Gastroesophageal sphincter (tissue), 4 donors: ENCODE measurements around the gene PPP1R16B. TPM values are rescaled to one million over a fixed set of nuclear protein-coding genes. Genes with fewer than 3 reads are reported as not detected.
A peak's percentile ranks its signal among the peaks of the same experiment; 100 is the strongest.

Source experiments
- ATAC-seq: fragments of 150-250 bp; one replicate; pipeline ENCODE4 v1.9.1; 2016; ENCODE audit warnings: mild to moderate bottlenecking, moderate library complexity
- H3K27ac ChIP-seq, 4 donors: fragments of 200-600 bp; sonication (generic) in 3 of 4; 1 replicate in 3 of 4; 2 replicates in 1 of 4; pipeline ENCODE4 v1.5.1; 2016 to 2019
- H3K27me3 ChIP-seq: fragments of 200-600 bp; sonication (generic); one replicate; pipeline ENCODE4 v1.5.1; 2019
- H3K36me3 ChIP-seq, 2 donors: fragments of 200-600 bp; sonication (generic); one replicate each; pipeline ENCODE4 v1.5.1; 2019; ENCODE audit warnings: control low read depth in 1 of 2
- H3K4me1 ChIP-seq, 3 donors: fragments of 200-600 bp; sonication (generic); 1 replicate in 2 of 3; 2 replicates in 1 of 3; pipeline ENCODE4 v1.5.1; 2016 to 2019; ENCODE audit warnings: control low read depth in 2 of 3
- H3K4me3 ChIP-seq, 2 donors: fragments of 200-600 bp; sonication (generic); one replicate each; pipeline ENCODE4 v1.5.1; 2019; ENCODE audit warnings: mild to moderate bottlenecking in 1 of 2, moderate library complexity in 1 of 2
- H3K9me3 ChIP-seq, 3 donors: fragments of 200-600 bp; sonication (generic); one replicate each; pipeline ENCODE4 v1.5.1; 2017 to 2019; ENCODE audit warnings: control low read depth in 2 of 3
- CTCF ChIP-seq, 4 experiments: fragments of 200-600 bp in 2 of 4; fragments of 450-650 bp in 2 of 4; sonication (generic) in 1 of 4; IDR thresholded peaks; one replicate each; pipeline ENCODE4 v1.5.1; 2017 to 2019; ENCODE audit warnings: antibody characterized with exemption in 4 of 4, mild to moderate bottlenecking in 2 of 4, moderate library complexity in 2 of 4
- EP300 ChIP-seq: sonication (generic); formaldehyde crosslinking; IDR thresholded peaks from one replicate; pipeline ENCODE4 v1.6.1; 2017; ENCODE audit warnings: antibody characterized with exemption, mild to moderate bottlenecking
- POLR2A ChIP-seq, 2 donors: fragments of 450-650 bp; IDR thresholded peaks; one replicate each; pipeline ENCODE4 v1.6.1; 2017; ENCODE audit warnings: antibody characterized with exemption in 2 of 2, mild to moderate bottlenecking in 2 of 2, moderate library complexity in 1 of 2
- POLR2AphosphoS5 ChIP-seq: sonication (generic); formaldehyde crosslinking; IDR thresholded peaks from one replicate; pipeline ENCODE4 v1.6.1; 2017; ENCODE audit warnings: antibody characterized with exemption
- WGBS, 2 donors: methylation state at CpG; one replicate each; pipeline ENCODE4 v1.1.5; 2018; ENCODE audit warnings: low coverage in 1 of 2; 5-methylcytosine and 5-hydroxymethylcytosine counted together
- total RNA-seq, 4 donors: library from RNA; depleted of rRNA; stranded (reverse); fragments of >200 nt; gene quantifications; one replicate each; pipeline ENCODE4 v1.1.0, GENCODE V29; 2016

The PPP1R16B gene
- total RNA-seq, 4 donors from 2014 or later = 4.1 to 10.0 (median 5.5) TPM

GRCh38 chr20:38934530-38934929, 129.0 kb downstream of the PPP1R16B start:
- H3K36me3 ChIP-seq = peaks cover 0 to 12% of the 10 kb centered on the region in 2 donors
- H3K9me3 ChIP-seq = no peaks in the 10 kb centered on the region
- ATAC-seq = no peak
- peaks cover 0 to 47% (median 6%) of the 10 kb centered on the region in 3 donors for H3K4me1 ChIP-seq
- WGBS, 2 donors = 83 to 89% methylated on average over 5 of the region's 5 CpGs
- no peak overlapping the region for H3K4me3 ChIP-seq
- H3K27me3 ChIP-seq = no peaks in the 10 kb centered on the region
- TF ChIP-seq EP300 = no peak
- no peak overlapping the region for H3K27ac ChIP-seq

DNA sequence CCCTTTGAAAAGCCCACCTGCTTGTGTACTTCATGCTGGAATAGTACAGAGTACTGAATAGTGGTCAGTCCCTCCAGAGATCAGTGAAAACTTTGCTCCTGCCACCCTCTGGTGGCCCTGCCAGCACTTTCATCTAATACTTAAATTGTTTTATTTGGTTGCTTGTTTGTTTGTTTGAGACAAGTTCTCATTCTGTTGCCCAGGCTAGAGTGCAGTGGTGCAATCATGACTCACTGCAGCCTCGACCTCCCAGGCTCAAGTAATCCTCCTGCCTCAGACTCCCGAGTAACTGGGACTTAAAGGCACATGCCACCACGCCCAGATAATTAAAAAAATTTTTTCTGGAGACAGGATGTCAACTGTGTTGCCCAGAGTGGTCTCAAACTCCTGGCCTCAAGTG, 129.8 kb downstream of the PPP1R16B start:
- peaks cover 0 to 14% of the 10 kb centered on the region in 2 donors for H3K36me3 ChIP-seq
- WGBS, 2 donors = 40 to 57% methylated on average over 1 to 3 of the region's 3 CpGs

GRCh38 chr20:38935967-38936407, 130.5 kb downstream of the PPP1R16B start:
- Histone ChIP-seq H3K4me3 (no peak overlapping the region), H3K27me3 (no peaks in the 10 kb centered on the region), H3K27ac (peak overlapping the region in 2 of 4 donors; percentile 28 to 70), H3K36me3 (peaks cover 0 to 14% of the 10 kb centered on the region in 2 donors), H3K9me3 (no peaks in the 10 kb centered on the region), H3K4me1 (peaks cover 0 to 32% (median under 1%) of the 10 kb centered on the region in 3 donors)
- no peak for ATAC-seq
- TF ChIP-seq POLR2A (IDR thresholded peaks at IDR 0.05) = no peak
- TF ChIP-seq POLR2AphosphoS5 = no peak
- no peak for TF ChIP-seq CTCF (IDR thresholded peaks at IDR 0.05)
- no peak for TF ChIP-seq EP300
- 50 to 77% methylated on average over 4 to 5 of the region's 5 CpGs for WGBS, 2 donors

More for the DNA sequence above, 129.8 kb downstream of the PPP1R16B start:
- Histone ChIP-seq H3K9me3 (no peaks in the 10 kb centered on the region), H3K4me3 (no peak overlapping the region), H3K27ac (peak overlapping the region in 2 of 4 donors; percentile 28 to 70), H3K27me3 (no peaks in the 10 kb centered on the region), H3K4me1 (peaks cover 0 to 39% (median 6%) of the 10 kb centered on the region in 3 donors)
- no peak for TF ChIP-seq POLR2AphosphoS5
- TF ChIP-seq POLR2A (IDR thresholded peaks at IDR 0.05) = no peak
- no peak for TF ChIP-seq EP300
- no peak for TF ChIP-seq CTCF (IDR thresholded peaks at IDR 0.05)
- ATAC-seq = no peak

- peak overlapping the region in 2 of 4 donors; percentile 28 to 70 for H3K27ac ChIP-seq
- H3K27me3 ChIP-seq = no peaks in the 10 kb centered on the region
- H3K9me3 ChIP-seq = no peaks in the 10 kb centered on the region
- no peak overlapping the region for H3K4me3 ChIP-seq
- H3K4me1 ChIP-seq = peaks cover 0 to 22% (median 0%) of the 10 kb centered on the region in 3 donors
- WGBS, 2 donors = 84 to 87% methylated on average over 3 of the region's 5 CpGs
- peaks cover 0 to 20% of the 10 kb centered on the region in 2 donors for H3K36me3 ChIP-seq
- no peak for TF ChIP-seq EP300
- no peak for TF ChIP-seq CTCF (IDR thresholded peaks at IDR 0.05)
- TF ChIP-seq POLR2AphosphoS5 = no peak
- no peak for TF ChIP-seq POLR2A (IDR thresholded peaks at IDR 0.05)
- ATAC-seq = no peak
These were observed 131.5 kb downstream of the PPP1R16B start for GRCh38 chr20:38937000-38937399.

DNA sequence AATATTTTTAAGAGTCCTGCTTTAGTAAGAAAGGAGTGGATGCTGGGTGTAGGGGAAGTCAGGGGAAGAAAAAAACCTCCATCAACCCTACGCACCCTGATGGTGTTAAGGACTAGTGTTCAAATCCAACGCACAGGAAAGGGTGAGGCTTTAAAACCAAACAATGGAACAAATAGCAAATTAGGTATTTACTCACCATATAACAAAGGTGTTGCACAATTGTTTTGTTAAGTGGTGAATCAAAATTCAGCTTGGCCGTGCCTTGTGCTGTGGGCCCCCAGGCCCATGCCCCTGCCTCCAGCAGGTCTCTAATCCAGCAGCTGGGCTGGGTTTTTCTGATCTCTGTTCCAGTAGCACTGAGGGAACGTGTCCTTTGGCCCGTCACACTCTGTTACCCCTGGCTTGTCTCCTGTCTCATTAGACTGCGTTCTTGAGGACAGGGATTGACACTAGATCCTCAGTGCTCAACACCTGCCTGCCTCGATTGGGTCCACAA, 132.5 kb downstream of the PPP1R16B start:
- Histone ChIP-seq H3K27ac (no peak overlapping the region), H3K4me3 (no peak overlapping the region), H3K36me3 (peaks cover 0 to 30% of the 10 kb centered on the region in 2 donors), H3K9me3 (no peaks in the 10 kb centered on the region), H3K27me3 (no peaks in the 10 kb centered on the region), H3K4me1 (peaks cover 0 to 12% (median 0%) of the 10 kb centered on the region in 3 donors)
- no peak for ATAC-seq
- WGBS, 2 donors = 92 to 96% methylated on average over 4 of the region's 7 CpGs
- TF ChIP-seq POLR2AphosphoS5 (no peak), POLR2A (IDR thresholded peaks at IDR 0.05) (no peak), EP300 (no peak), CTCF (IDR thresholded peaks at IDR 0.05) (no peak)
